Fibroblast of lung (primary cell): ENCODE measurements around the gene C2CD4C.

Source experiments
- EZH2 ChIP-seq: IDR thresholded peaks from 2 replicates; pipeline ENCODE4 v1.5.1; 2012; ENCODE audit warnings: low read length, control low read depth, mild to moderate bottlenecking; ENCODE audit errors: missing control alignments
- TF ChIP-seq, protein P1 (sequence below), 2 donors: IDR thresholded peaks in 1 of 2; conservative IDR thresholded peaks in 1 of 2; 1 replicate in 1 of 2; 2 replicates in 1 of 2; pipeline ENCODE4 v1.5.1; 2011 to 2012; ENCODE audit warnings: low read length in 2 of 2, control low read depth in 1 of 2, inconsistent platforms in 1 of 2, low read depth in 1 of 2, mild to moderate bottlenecking in 1 of 2

DNA sequence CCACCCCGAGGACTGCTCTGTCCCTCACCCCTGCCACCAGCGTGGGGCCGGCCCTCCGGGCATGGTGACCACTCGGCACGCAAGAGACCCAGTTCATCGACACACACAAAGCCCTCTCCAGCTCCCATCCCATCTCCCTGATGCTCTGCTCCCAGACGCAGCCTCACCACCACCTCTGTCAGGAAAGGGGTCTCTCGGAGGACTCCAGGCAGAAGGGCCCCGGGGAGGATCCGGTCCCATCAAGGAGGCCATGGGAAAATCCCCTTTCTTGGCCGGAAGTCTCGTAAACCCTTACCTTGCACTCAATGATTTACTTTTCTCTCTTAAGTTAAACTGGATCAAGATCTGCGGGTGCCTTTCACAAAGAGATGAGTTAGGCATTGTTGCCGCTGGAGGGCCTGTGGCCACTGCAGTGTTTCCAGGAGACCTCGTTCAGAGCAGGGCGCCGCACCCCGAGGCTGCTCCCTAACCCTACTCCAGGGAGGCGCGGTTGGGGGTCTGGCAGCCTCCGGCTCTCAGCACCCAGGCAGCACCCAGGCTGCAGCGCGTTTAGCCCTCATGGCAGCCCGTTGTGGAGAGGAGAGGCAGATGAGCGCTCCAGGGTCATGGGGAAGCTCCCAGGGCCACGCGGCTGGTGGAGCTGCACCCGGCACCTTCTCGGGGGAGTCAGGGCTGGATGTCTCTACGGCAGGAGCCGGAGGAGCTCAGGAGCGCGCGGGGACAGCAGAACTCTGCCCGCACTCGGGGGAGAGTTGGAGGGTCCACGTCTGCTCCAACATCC, 31.0 kb downstream of the C2CD4C start:
- TF ChIP-seq, protein P1, sequence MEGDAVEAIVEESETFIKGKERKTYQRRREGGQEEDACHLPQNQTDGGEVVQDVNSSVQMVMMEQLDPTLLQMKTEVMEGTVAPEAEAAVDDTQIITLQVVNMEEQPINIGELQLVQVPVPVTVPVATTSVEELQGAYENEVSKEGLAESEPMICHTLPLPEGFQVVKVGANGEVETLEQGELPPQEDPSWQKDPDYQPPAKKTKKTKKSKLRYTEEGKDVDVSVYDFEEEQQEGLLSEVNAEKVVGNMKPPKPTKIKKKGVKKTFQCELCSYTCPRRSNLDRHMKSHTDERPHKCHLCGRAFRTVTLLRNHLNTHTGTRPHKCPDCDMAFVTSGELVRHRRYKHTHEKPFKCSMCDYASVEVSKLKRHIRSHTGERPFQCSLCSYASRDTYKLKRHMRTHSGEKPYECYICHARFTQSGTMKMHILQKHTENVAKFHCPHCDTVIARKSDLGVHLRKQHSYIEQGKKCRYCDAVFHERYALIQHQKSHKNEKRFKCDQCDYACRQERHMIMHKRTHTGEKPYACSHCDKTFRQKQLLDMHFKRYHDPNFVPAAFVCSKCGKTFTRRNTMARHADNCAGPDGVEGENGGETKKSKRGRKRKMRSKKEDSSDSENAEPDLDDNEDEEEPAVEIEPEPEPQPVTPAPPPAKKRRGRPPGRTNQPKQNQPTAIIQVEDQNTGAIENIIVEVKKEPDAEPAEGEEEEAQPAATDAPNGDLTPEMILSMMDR (conservative IDR thresholded peaks at IDR 0.05 in 1 of 2, IDR thresholded peaks at IDR 0.05 in 1 of 2; ENCODE audit: low read depth in 1 of 2, low read length in 2 of 2): no peak
- no peak for TF ChIP-seq EZH2
